ENCODE measurements around the gene PCDH15. TPM values are rescaled to one million over a fixed set of nuclear protein-coding genes. Genes with fewer than 3 reads are reported as not detected.

The PCDH15 gene
- total and polyA plus RNA-seq, 2 experiments from 2014 or later: 0.29 to 0.66 TPM

GRCh38 chr10:53977267-53977666, 823.8 kb downstream of the PCDH15 start (continued):
- TF ChIP-seq POLR2AphosphoS5 (IDR thresholded peaks at IDR 0.05; ENCODE audit: low read depth) (no peak), CREB1 (CRISPR knock-in tag; IDR thresholded peaks at IDR 0.05; ENCODE audit: low read depth) (no peak), CTCF (conservative IDR thresholded peaks at IDR 0.05; ENCODE audit: low read depth in 2 of 2) (no peak), ZNF331 (CRISPR knock-in tag; IDR thresholded peaks at IDR 0.05; ENCODE audit: low read depth) (no peak), ZNF114 (CRISPR knock-in tag; IDR thresholded peaks at IDR 0.05) (no peak), NANOG (IDR thresholded peaks at IDR 0.05; ENCODE audit: borderline replicate concordance) (no peak), STAT1 (IDR thresholded peaks at IDR 0.05; ENCODE audit: unreplicated experiment) (no peak), ETS1 (IDR thresholded peaks at IDR 0.05) (no peak)

- no peak overlapping the region for H3K4me3 ChIP-seq
- TF ChIP-seq ETS1 (IDR thresholded peaks at IDR 0.05) (no peak), POLR2AphosphoS5 (IDR thresholded peaks at IDR 0.05; ENCODE audit: low read depth) (no peak), CREB1 (CRISPR knock-in tag; IDR thresholded peaks at IDR 0.05; ENCODE audit: low read depth) (no peak), ZNF462 (CRISPR knock-in tag; IDR thresholded peaks at IDR 0.05) (no peak), ZNF331 (CRISPR knock-in tag; IDR thresholded peaks at IDR 0.05; ENCODE audit: low read depth) (no peak), CTCF (conservative IDR thresholded peaks at IDR 0.05; ENCODE audit: low read depth in 2 of 2) (no peak), EZH2phosphoT487 (IDR thresholded peaks at IDR 0.05; ENCODE audit: unreplicated experiment) (no peak)
- no peak overlapping the region for H3K4me2 ChIP-seq
- Mint-ChIP-seq H3K27me3 (ENCODE audit: insufficient read depth, low read depth, poor library complexity) (no peaks in the 10 kb centered on the region), H3K27ac (no peak overlapping the region), H3K9me3 (peaks cover 6% of the 10 kb centered on the region; the same call in 2 of the 3 replicates), H3K4me3 (no peak overlapping the region), H3K36me3 (ENCODE audit: low read depth) (peaks cover 5% of the 10 kb centered on the region; the same call in 2 of the 3 replicates), H3K4me1 (no peaks in the 10 kb centered on the region)
- H4K20me1 ChIP-seq (replicated peaks; ENCODE audit: insufficient read depth): no peaks in the 10 kb centered on the region
- no peaks in the 10 kb centered on the region for H3K27me3 ChIP-seq (ENCODE audit: insufficient read depth)
- H2AFZ ChIP-seq: no peak overlapping the region
- ATAC-seq (no peak), DNase-seq (ENCODE audit: low spot score) (no peak)
- no peak overlapping the region for H3K27ac ChIP-seq (ENCODE audit: low read depth)
- H3K9me2 ChIP-seq (ENCODE audit: insufficient read depth): no peaks in the 10 kb centered on the region
- no peaks in the 10 kb centered on the region for H3K79me2 ChIP-seq (replicated peaks; ENCODE audit: insufficient read depth)
- H3F3A ChIP-seq (replicated peaks; ENCODE audit: low read depth): no peaks in the 10 kb centered on the region
- H3K4me1 ChIP-seq (ENCODE audit: insufficient read depth): no peaks in the 10 kb centered on the region
- no peaks in the 10 kb centered on the region for H3K36me3 ChIP-seq (ENCODE audit: insufficient read depth)
These were observed 843.6 kb downstream of the PCDH15 start for GRCh38 chr10:53957401-53957800.
